Measurements from ENCODE around the gene MBD3L3.
"Not testable (repeated sequence)": the region's sequence is repeated elsewhere in the genome, so short reads cannot be mapped to it uniquely, and the experiment has no call there.

The MBD3L3 gene

GRCh38 chr19:7058576-7058975 is at the start of gene MBD3L3:
MBD3L3 (minus strand) TSS chr19:7058676; CDS start chr19:7058605, 71 bp downstream.
- in situ Hi-C loops (cut with HindIII; ENCODE audit: low sequenced_read_pairs): not testable (repeated sequence)

DNA sequence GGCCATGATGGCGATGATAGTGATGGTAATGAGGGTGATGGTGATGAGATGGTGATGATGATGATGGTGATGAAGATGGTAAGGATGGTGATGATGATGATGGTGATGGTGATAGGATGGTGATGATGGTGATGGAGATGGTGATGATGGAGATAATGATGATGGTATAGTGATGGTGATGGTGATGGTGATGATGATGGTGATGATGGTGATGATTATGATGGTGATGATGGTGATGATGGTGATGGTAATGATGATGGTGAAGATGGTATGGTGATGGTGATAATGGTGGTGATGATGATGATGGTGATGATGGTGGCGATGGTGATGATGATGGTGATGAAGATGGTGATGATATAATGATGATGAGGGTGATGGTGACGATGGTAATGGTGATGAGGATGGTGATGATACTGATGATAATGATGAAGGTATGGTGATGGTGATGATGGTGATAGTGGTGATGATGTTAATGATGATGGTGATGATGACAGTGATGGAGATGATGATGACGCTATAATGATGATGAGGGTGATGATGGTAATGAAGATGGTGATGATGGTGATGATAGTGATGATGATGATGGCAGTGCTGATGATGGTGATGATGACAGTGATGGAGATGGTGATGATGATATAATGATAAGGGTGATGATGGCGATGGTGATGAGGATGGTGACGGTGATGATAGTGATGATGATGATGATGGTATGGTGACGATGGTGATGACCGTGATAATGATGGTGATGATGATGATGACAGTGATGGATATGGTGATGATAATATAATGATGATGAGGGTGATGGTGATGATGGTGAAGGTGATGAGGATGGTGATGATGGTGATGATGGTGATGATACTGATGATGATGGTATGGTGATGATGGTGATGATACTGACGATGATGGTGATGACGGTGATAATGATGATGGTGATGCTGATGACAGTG is 48.5 kb upstream of the MBD3L3 start:
- in situ Hi-C loops (cut with HindIII; ENCODE audit: low sequenced_read_pairs): no loop called here

GRCh38 chr19:7104747-7105447 is 46.4 kb upstream of the MBD3L3 start:
- in situ Hi-C loops (cut with HindIII; ENCODE audit: low sequenced_read_pairs): loop anchor here (5.0 kb wide), 1 partner anchor 42 kb away; no protein-coding TSS in a partner anchor

- in situ Hi-C loops (cut with HindIII; ENCODE audit: low sequenced_read_pairs): loop anchor here (5.0 kb wide), 1 partner anchor 46 kb away; no protein-coding TSS in a partner anchor
Measured at GRCh38 chr19:7101498-7102253, 43.2 kb upstream of the MBD3L3 start.

- in situ Hi-C loops (cut with HindIII; ENCODE audit: low sequenced_read_pairs): no loop called here
Measured at GRCh38 chr19:7099597-7099921, 41.1 kb upstream of the MBD3L3 start.

DNA sequence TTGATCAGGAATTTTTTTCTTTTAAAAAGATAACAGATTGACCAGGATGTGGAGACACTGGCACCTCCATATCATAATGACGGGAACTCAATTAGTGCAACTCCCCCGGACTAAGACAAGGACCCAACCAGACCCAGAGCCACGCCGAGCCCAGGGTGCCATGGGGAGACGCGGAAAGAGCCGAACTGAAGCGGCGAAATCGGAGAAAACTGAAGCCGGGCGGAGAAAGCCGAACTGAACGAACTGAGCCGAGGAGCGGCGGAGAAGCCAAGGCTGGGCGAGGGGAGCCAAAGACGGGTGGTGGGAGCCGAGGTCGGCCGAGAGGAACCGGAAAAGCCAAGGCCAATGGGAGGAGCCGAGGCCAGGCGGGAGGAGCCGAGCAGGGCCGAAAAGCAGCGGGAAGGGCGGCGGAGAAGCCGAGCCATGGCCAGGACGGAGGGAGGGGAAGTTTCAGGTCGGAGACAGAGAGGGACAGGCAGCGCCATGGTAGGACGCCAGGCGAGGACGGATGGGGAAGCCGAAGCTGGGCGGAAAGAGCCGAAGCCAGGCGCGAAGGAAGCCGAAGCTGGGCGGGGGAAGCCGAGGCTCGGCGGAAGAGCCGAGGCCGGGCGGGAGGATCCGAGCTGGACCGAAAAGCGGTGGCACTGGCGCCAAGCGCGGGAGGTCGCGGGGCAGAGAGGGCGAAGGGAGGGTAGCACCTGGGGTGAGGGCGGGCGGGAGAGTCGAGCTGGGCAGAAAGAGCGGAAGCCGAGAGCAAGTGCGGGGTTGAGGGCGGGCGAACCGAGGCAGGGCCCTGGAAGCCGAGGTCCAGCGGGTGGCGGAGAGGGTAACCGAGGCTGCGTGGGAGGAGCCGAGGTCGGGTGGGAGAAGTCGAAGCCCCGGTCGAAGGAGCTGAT is 40.5 kb upstream of the MBD3L3 start:
- in situ Hi-C loops (cut with HindIII; ENCODE audit: low sequenced_read_pairs): no loop called here

DNA sequence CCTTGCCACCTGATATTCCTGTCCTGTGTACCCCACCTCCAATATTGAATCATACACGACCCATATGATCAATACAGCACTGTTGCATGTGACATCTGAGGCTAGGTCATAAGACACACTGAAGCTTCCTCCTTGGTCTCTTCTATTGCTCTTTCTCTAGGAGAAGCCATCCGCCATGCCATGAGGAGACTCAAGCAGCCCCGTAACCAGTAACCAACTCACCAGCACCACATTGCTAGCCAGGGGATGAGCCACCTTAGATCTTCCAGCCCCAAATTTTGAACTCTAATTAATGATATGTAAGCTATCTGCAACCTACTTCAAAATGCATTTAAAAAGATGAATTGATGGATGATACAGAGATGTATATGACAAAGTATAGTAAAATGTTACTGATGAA is 39.6 kb upstream of the MBD3L3 start:
- in situ Hi-C loops (cut with HindIII; ENCODE audit: low sequenced_read_pairs): no loop called here

- in situ Hi-C loops (cut with HindIII; ENCODE audit: low sequenced_read_pairs): no loop called here
Measured at GRCh38 chr19:7088999-7089398, 30.5 kb upstream of the MBD3L3 start.

DNA sequence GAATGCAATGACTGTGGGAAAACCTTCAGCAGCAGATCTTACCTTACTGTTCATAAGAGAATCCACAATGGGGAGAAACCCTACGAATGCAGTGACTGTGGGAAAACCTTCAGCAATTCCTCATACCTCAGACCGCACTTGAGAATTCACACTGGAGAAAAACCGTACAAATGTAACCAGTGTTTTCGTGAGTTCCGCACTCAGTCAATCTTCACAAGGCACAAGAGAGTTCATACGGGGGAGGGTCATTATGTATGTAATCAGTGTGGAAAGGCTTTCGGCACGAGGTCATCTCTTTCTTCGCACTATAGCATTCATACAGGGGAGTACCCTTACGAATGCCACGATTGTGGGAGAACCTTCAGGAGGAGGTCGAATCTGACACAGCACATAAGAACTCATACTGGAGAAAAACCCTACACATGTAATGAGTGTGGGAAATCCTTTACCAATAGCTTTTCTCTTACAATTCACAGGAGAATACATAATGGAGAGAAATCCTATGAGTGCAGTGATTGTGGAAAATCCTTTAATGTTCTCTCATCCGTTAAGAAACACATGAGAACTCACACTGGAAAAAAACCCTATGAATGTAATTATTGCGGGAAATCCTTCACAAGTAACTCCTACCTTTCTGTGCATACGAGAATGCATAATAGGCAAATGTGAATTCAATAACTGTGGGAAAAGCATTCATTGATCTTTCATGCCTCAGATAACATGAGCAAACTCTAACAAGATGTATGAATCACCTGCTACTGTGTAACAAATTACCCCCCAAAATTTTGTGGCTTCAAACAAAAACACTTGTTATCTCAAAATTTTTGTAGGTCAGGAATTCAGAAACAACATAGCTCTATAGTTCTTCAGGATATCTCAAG is 24.8 kb upstream of the MBD3L3 start:
- in situ Hi-C loops (cut with HindIII; ENCODE audit: low sequenced_read_pairs): no loop called here

GRCh38 chr19:7078008-7078407 is 19.5 kb upstream of the MBD3L3 start:
- in situ Hi-C loops (cut with HindIII; ENCODE audit: low sequenced_read_pairs): no loop called here

- in situ Hi-C loops (cut with HindIII; ENCODE audit: low sequenced_read_pairs): no loop called here
Measured at GRCh38 chr19:7076151-7076550, 17.7 kb upstream of the MBD3L3 start.

GRCh38 chr19:7074705-7075282 is 16.3 kb upstream of the MBD3L3 start:
- in situ Hi-C loops (cut with HindIII; ENCODE audit: low sequenced_read_pairs): no loop called here

DNA sequence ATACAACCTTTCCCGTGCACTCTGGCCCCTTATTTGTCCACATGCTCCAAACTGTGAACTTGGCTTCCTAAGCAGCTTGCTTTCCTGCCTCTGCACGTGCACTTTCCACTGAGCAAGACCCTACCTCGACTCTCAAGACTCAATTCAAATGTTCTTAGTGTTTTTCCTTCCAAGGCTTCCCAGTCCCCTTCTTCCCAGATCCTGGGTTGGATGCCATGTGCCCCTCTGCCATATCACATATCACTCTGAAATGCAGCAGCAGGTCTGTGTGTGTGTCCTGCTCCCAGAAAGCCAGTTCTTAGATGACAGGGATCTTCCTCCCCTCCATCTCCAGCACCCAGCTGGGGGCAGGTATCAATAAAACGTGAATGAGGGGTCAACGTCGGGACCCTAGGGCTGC is 14.1 kb upstream of the MBD3L3 start:
- in situ Hi-C loops (cut with HindIII; ENCODE audit: low sequenced_read_pairs): no loop called here

DNA sequence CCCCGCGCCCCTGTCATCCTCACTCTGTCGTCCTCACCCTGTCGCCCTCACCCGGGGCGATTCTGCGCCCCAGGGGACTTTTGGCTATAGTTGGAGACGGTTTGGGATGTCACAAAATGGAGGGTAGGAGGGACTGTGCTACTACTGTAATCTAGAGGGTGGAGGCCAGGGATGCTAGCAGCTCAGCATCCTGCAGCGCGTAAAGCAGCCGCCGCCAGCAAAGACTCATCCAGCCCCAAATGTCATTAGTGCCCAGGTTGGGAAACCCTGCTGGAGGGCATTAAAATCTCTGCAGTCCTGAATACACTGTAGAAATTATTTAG is 11.4 kb upstream of the MBD3L3 start:
- in situ Hi-C loops (cut with HindIII; ENCODE audit: low sequenced_read_pairs): no loop called here

DNA sequence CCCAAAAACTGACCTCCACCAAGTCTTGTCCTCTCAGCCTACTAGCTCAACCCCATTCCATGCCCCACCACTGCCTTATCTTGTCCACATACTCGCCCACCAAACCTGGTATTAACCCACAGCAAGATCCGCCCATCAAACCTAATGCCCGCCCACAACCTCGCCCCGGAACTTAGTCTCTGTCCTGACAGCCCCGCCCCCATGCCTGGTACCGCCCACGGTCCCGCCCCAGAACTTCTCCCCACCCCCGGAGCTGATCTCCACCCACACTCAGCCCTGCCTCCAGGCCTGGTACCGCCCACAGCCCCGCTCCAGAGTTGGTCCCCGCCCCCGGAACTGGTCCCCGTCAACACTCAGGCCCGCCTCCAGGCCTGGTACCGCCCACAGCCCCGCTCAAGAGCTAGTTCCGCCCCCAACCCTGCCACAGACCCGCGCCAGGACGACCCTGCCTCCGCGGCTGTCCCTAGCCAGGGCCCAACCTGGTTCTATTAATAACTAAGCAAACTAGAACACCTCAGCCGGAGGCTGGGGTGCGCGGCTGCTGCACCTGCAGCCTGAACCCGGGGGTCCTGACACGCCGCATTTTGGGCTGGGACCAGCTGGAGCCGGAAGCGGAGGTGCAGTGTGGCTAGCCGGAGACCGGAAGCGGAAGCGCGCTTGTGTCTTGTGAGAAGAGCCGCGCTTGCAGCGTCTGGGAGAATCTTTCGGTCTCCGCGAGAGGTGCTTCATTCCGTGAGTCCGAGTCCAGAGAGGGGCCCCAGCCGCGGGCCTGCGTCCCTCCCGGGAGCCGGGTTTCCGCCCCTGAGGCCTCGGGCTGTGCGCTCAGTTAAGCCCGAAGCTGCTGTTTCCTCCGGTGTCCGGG is 10.8 kb upstream of the MBD3L3 start, which contains the start of gene ZNF557:
ZNF557 (plus strand) TSS at position 662 of the 862 bp plus-strand sequence. CDS start 5,372 bp downstream, outside the sequence.
- in situ Hi-C loops (cut with HindIII; ENCODE audit: low sequenced_read_pairs): no loop called here

DNA sequence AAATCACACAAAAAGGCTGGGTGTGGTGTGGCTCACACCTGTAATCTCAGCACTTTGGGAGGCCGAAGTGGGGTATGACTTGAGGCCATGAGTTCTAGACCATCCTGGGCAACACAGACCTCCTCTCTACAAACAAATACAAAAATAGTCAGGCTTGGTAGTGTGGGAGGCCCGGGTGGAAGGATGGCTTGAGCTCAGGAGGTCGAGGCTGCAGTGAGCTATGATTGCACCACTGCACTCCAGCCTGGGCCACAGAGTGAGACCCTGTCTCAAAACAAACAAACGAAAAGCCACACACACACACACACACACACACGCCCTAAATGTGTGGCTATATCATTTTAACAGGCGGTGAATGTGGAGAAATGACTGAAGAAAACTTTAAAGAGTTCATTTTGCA is 10.1 kb upstream of the MBD3L3 start:
- in situ Hi-C loops (cut with HindIII; ENCODE audit: low sequenced_read_pairs): no loop called here

DNA sequence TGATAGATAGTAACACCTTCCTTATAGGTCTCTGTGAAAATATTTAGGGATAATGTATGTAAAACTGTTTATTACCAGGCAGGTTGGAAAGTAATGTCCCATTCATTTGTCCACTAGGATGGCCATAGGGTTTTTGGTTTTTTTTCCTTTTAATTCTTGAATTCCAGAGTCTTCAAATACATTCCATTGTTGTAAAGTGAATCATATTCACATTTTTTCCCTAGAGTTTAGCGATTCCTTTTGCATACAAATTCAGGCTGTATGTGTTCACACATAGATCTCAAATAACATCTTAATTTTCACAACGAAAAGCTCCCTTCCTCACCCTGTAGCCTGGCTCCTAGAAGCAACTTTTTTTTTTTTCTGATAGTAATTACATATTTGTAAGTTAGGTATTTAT is 9.2 kb upstream of the MBD3L3 start:
- in situ Hi-C loops (cut with HindIII; ENCODE audit: low sequenced_read_pairs): no loop called here

DNA sequence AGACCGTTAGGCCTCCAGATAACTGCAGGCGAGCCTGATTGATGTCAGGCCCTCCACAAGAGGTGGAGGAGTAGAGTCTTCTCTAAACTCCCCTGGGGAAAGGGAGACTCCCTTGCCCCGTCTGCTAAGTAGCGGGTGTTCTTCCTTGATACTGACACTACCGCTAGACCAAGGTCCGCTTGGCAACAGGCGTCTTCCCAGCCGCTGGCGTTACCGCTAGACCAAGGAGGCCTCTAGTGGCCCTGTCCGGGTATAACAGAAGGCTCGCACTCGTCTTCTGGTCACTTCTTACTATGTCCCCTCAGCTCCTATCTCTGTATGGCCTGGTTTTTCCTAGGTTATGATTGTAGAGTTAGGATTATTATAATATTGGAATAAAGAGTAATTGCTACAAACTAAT is 8.6 kb upstream of the MBD3L3 start:
- in situ Hi-C loops (cut with HindIII; ENCODE audit: low sequenced_read_pairs): not testable (repeated sequence)

All from endothelial cell of hepatic sinusoid (primary cell).